Liver (tissue), 9 donors: ENCODE results near the gene GSK3A. TPM values are rescaled to one million over a fixed set of nuclear protein-coding genes. Genes with fewer than 3 reads are reported as not detected.

Source experiments
- DNase-seq: peaks from one replicate; pipeline ENCODE4 v3.0.0-alpha.2; 2017; ENCODE audit warnings: low spot score
- H3K27ac ChIP-seq, 2 donors: one replicate each; pipeline ENCODE4 v1.7.0; 2013; ENCODE audit warnings: inconsistent platforms in 2 of 2, low read length in 2 of 2, control low read depth in 1 of 2, low read depth in 1 of 2, mild to moderate bottlenecking in 1 of 2
- H3K27me3 ChIP-seq, 4 donors: one replicate each; pipeline versions ENCODE4 v1.6.1 to v1.7.0; 2013; ENCODE audit warnings: low read length in 3 of 4, inconsistent platforms in 1 of 4, mild to moderate bottlenecking in 1 of 4, moderate library complexity in 1 of 4; ENCODE audit not compliant: control insufficient read depth in 4 of 4, insufficient read depth in 4 of 4
- H3K36me3 ChIP-seq, 4 donors: one replicate each; pipeline versions ENCODE4 v1.6.1 to v1.7.0; 2013; ENCODE audit warnings: low read length in 3 of 4, mild to moderate bottlenecking in 3 of 4, low read depth in 1 of 4, moderate library complexity in 1 of 4; ENCODE audit not compliant: control insufficient read depth in 4 of 4, insufficient read depth in 3 of 4
- H3K4me1 ChIP-seq, 4 donors: one replicate each; pipeline versions ENCODE4 v1.6.1 to v1.7.0; 2013; ENCODE audit warnings: low read length in 3 of 4, mild to moderate bottlenecking in 3 of 4, moderate library complexity in 1 of 4; ENCODE audit not compliant: control insufficient read depth in 4 of 4, insufficient read depth in 4 of 4
- H3K4me3 ChIP-seq, 3 donors: one replicate each; pipeline versions ENCODE4 v1.6.1 to v1.7.0; 2013; ENCODE audit warnings: low read length in 3 of 3, control low read depth in 1 of 3, low read depth in 1 of 3, mild to moderate bottlenecking in 1 of 3
- H3K9ac ChIP-seq, 2 donors: one replicate each; pipeline ENCODE4 v1.7.0; 2013; ENCODE audit warnings: low read length in 2 of 2, mild to moderate bottlenecking in 2 of 2, moderate library complexity in 2 of 2, control low read depth in 1 of 2, low read depth in 1 of 2
- H3K9me3 ChIP-seq, 4 donors: one replicate each; pipeline versions ENCODE4 v1.6.1 to v1.7.0; 2013; ENCODE audit warnings: low read length in 3 of 4; ENCODE audit not compliant: control insufficient read depth in 4 of 4
- ATF3 ChIP-seq: IDR thresholded peaks from 2 replicates; pipeline ENCODE4 v1.6.1; 2016; ENCODE audit warnings: antibody characterized with exemption
- CTCF ChIP-seq: fragments of 150-350 bp; IDR thresholded peaks from 2 replicates; pipeline ENCODE4 v1.5.1; 2017; ENCODE audit warnings: improper control_type of control experiment, low read depth, low read length; ENCODE audit not compliant: missing input control
- EGR1 ChIP-seq, 2 donors: IDR thresholded peaks; 2 replicates each; pipeline ENCODE4 v1.6.1; 2016 to 2018; ENCODE audit warnings: antibody characterized with exemption in 2 of 2, low read depth in 2 of 2
- FOXA1 ChIP-seq: IDR thresholded peaks from 2 replicates; pipeline ENCODE4 v1.6.1; 2016; ENCODE audit warnings: antibody characterized with exemption
- FOXA2 ChIP-seq: IDR thresholded peaks from 2 replicates; pipeline ENCODE4 v1.6.1; 2016; ENCODE audit warnings: antibody characterized with exemption
- GABPA ChIP-seq, 2 donors: IDR thresholded peaks in 1 of 2; conservative IDR thresholded peaks in 1 of 2; 2 replicates each; pipeline ENCODE4 v1.6.1; 2016; ENCODE audit warnings: antibody characterized with exemption in 2 of 2, mild to moderate bottlenecking in 1 of 2, moderate library complexity in 1 of 2
- HNF4G ChIP-seq: IDR thresholded peaks from 2 replicates; pipeline ENCODE4 v1.6.1; 2016; ENCODE audit warnings: antibody characterized with exemption
- JUND ChIP-seq, 2 donors: IDR thresholded peaks; 2 replicates each; pipeline ENCODE4 v1.6.1; 2016; ENCODE audit warnings: antibody characterized with exemption in 2 of 2
- NR2F2 ChIP-seq: IDR thresholded peaks from 2 replicates; pipeline ENCODE4 v1.6.1; 2016; ENCODE audit warnings: antibody characterized with exemption
- RAD21 ChIP-seq, 2 donors: IDR thresholded peaks; 2 replicates each; pipeline ENCODE4 v1.6.1; 2016; ENCODE audit warnings: antibody characterized with exemption in 2 of 2, mild to moderate bottlenecking in 2 of 2
- REST ChIP-seq: IDR thresholded peaks from 2 replicates; pipeline ENCODE4 v1.6.1; 2016; ENCODE audit warnings: antibody characterized with exemption, mild to moderate bottlenecking
- RXRA ChIP-seq, 2 donors: IDR thresholded peaks; 2 replicates each; pipeline ENCODE4 v1.6.1; 2017 to 2018; ENCODE audit warnings: antibody characterized with exemption in 2 of 2, mild to moderate bottlenecking in 1 of 2
- SP1 ChIP-seq: IDR thresholded peaks from 2 replicates; pipeline ENCODE4 v1.6.1; 2018; ENCODE audit warnings: antibody characterized with exemption, mild to moderate bottlenecking
- TAF1 ChIP-seq: conservative IDR thresholded peaks from 2 replicates; pipeline ENCODE4 v1.6.1; 2016; ENCODE audit warnings: antibody characterized with exemption, mild to moderate bottlenecking
- YY1 ChIP-seq: IDR thresholded peaks from 2 replicates; pipeline ENCODE4 v1.6.1; 2016; ENCODE audit warnings: antibody characterized with exemption, mild to moderate bottlenecking
- ZBTB33 ChIP-seq: IDR thresholded peaks from 2 replicates; pipeline ENCODE4 v1.6.1; 2016; ENCODE audit warnings: antibody characterized with exemption
- WGBS: extraction: QIAGEN DNeasy Blood & Tissue Kit; methylation state at CpG from one replicate; pipeline ENCODE4 v1.1.7; 2013; 5-methylcytosine and 5-hydroxymethylcytosine counted together
- polyA plus RNA-seq, 2 donors: library from polyadenylated mRNA; stranded (reverse) in 1 of 2; unstranded in 1 of 2; fragments of 200-250 nt in 1 of 2; fragments of >200 nt in 1 of 2; fragmentation: Nextera tagmentation in 1 of 2; extraction: Ambion mirVana in 1 of 2; gene quantifications; one replicate each; pipeline versions ENCODE4 v1.2.1 to v1.2.3, GENCODE V29; 2013 to 2015
- total RNA-seq, 2 donors: library from RNA; depleted of rRNA; stranded (reverse); fragments of >200 nt; gene quantifications; one replicate each; pipeline ENCODE4 v1.2.3, GENCODE V29; 2014
- donor health status: healthy.
- donor health status: healthy.
- donor health status: healthy.
- donor health status: healthy.
- donor health status: healthy.

Gene GSK3A
- total and polyA plus RNA-seq, 4 donors, result 5.9 to 23.1 (median 13.0) TPM

GRCh38 chr19:42285541-42285941, 43.1 kb upstream of the GSK3A start:
- Histone ChIP-seq H3K9ac (no peak overlapping the region), H3K9me3 (no peaks in the 10 kb centered on the region), H3K36me3 (peaks cover 15 to 36% (median 21%) of the 10 kb centered on the region in 4 donors), H3K27ac (peak overlapping the region; percentile 2 to 73), H3K4me3 (no peak overlapping the region), H3K4me1 (peaks cover 8 to 45% (median 28%) of the 10 kb centered on the region in 4 donors), H3K27me3 (no peaks in the 10 kb centered on the region)
- no peak for TF ChIP-seq SP1
- TF ChIP-seq RXRA (IDR thresholded peaks at IDR 0.05), result peak in 1 of 2 donors; percentile 7
- WGBS, result 66% methylated on average over 5 of the region's 5 CpGs
- peak; percentile 32 for DNase-seq

GRCh38 chr19:42284591-42285341, 42.4 kb upstream of the GSK3A start:
- no peaks in the 10 kb centered on the region for H3K9me3 ChIP-seq
- H3K27ac ChIP-seq, result peak overlapping the region; percentile 47 to 73
- 9% methylated on average over 41 of the region's 41 CpGs for WGBS
- H3K36me3 ChIP-seq, result peaks cover 9 to 28% (median 19%) of the 10 kb centered on the region in 4 donors
- peak overlapping the region; percentile 51 to 66 for H3K9ac ChIP-seq
- peak overlapping the region; percentile 57 to 73 (median 70) for H3K4me3 ChIP-seq
- peak; percentile 51 for DNase-seq
- peaks cover 9 to 50% (median 29%) of the 10 kb centered on the region in 4 donors for H3K4me1 ChIP-seq
- no peak for TF ChIP-seq TAF1
- no peak for TF ChIP-seq ATF3
- TF ChIP-seq HNF4G, result no peak
- TF ChIP-seq ZBTB33, result no peak
- no peak for TF ChIP-seq FOXA2
- TF ChIP-seq REST, result no peak
- TF ChIP-seq CTCF, result no peak
- TF ChIP-seq EGR1 (IDR thresholded peaks at IDR 0.05; ENCODE audit: low read depth in 2 of 2), result no peak
- TF ChIP-seq SP1, result no peak
- TF ChIP-seq NR2F2, result no peak
- no peak for TF ChIP-seq YY1
- no peak for TF ChIP-seq FOXA1
- TF ChIP-seq GABPA (IDR thresholded peaks at IDR 0.05 in 1 of 2, conservative IDR thresholded peaks at IDR 0.05 in 1 of 2), result no peak
- TF ChIP-seq JUND (IDR thresholded peaks at IDR 0.05), result no peak
- TF ChIP-seq RAD21 (IDR thresholded peaks at IDR 0.05), result no peak
- H3K27me3 ChIP-seq, result no peaks in the 10 kb centered on the region
